ENCODE results near the gene ADRA2B.

DNA sequence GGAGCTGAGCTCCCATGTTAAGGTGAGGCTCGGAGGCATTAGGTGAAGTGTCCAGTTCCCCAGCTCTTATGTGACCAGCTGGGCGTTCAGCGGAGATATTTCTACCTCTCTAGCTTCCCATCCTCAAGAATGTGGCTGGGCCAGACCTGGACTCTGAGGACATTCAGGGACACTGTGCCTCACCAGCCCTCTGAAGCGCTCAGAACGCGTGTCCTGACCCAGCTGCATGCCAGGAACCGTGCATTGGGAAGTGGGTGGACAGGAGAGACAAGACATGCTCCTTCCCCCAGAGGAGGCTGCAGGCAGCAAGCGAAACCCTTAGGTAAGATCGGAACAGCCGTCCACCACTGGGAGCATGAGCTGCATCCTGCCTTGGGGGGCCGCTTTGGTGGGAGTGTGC is 43.6 kb downstream of the ADRA2B start:
- TF ChIP-seq CTCF (IDR thresholded peaks at IDR 0.05) (no peak), POLR2A (IDR thresholded peaks at IDR 0.05) (no peak)
